Skeletal muscle tissue (tissue), 4 donors: ENCODE data around the gene NR6A1. TPM values are rescaled to one million over a fixed set of nuclear protein-coding genes. Genes with fewer than 3 reads are reported as not detected.

Source experiments
- H3K27ac ChIP-seq: one replicate; pipeline ENCODE4 v1.7.0; 2013; ENCODE audit warnings: mild to moderate bottlenecking, low read depth, low read length, inconsistent platforms
- H3K27me3 ChIP-seq, 3 donors: one replicate each; pipeline ENCODE4 v1.7.0; 2013; ENCODE audit warnings: low read length in 3 of 3; ENCODE audit not compliant: control insufficient read depth in 3 of 3, insufficient read depth in 3 of 3
- H3K36me3 ChIP-seq, 3 donors: one replicate each; pipeline ENCODE4 v1.7.0; 2013; ENCODE audit warnings: low read length in 3 of 3; ENCODE audit not compliant: control insufficient read depth in 3 of 3, insufficient read depth in 3 of 3
- H3K4me1 ChIP-seq, 3 donors: one replicate each; pipeline ENCODE4 v1.7.0; 2013; ENCODE audit warnings: low read length in 3 of 3, mild to moderate bottlenecking in 3 of 3; ENCODE audit not compliant: control insufficient read depth in 3 of 3, insufficient read depth in 3 of 3
- H3K4me3 ChIP-seq, 3 donors: one replicate each; pipeline ENCODE4 v1.7.0; 2013; ENCODE audit warnings: low read length in 3 of 3
- H3K9ac ChIP-seq, 3 donors: one replicate each; pipeline ENCODE4 v1.7.0; 2013; ENCODE audit warnings: low read length in 3 of 3, mild to moderate bottlenecking in 3 of 3, moderate library complexity in 2 of 3, low read depth in 1 of 3
- H3K9me3 ChIP-seq, 3 donors: one replicate each; pipeline ENCODE4 v1.7.0; 2013; ENCODE audit warnings: low read length in 3 of 3; ENCODE audit not compliant: control insufficient read depth in 3 of 3
- total RNA-seq: library from RNA; depleted of rRNA; stranded (reverse); fragments of >200 nt; gene quantifications from one replicate; pipeline ENCODE4 v1.2.3, GENCODE V29; 2014
- donor health status: Osteomylitis.

NR6A1 gene
- total RNA-seq, 1 donor from 2014 or later = 0.52 TPM

DNA sequence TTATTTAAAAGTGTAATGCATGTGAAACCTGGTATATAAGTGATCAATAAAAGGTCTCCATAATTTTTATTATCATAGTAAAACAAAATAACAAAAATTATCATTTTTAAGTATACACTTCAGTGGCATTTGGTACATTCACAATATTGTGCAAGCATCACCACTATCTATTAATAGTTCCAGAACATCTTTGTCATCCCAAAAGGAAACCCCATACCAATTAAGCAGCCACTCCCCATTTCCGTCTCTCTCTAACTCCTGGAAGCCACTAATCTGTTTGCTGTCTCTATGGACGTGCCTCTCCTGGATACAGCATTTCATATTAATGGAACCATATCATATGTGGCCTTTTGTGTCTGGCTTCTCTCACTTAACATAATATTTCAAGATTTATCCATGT, 13.4 kb upstream of the NR6A1 start:
- Histone ChIP-seq H3K27me3 (no peaks in the 10 kb centered on the region), H3K4me3 (no peak overlapping the region), H3K9me3 (no peaks in the 10 kb centered on the region), H3K4me1 (peaks cover 6 to 18% (median 11%) of the 10 kb centered on the region in 3 donors), H3K36me3 (no peaks in the 10 kb centered on the region), H3K9ac (no peak overlapping the region), H3K27ac (no peak overlapping the region)

DNA sequence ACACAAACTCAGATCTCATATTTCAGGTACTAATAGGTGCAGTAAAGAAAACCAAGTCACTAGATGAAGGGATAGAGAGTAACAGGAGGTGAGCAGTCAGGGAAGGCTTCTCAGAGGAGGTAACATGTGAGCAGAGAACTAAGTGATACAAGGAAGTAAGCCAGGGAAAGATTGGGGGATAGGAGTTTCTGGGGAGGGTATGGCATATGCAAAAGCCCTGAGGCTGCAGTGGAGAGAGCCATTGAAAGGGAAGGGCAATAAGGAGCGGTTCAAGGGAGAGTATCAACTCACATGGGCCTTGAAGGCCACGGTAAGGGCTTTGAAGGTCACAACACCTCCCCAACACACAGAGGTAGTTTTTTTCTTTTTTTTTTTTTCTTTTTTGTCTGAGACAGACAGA, 12.7 kb upstream of the NR6A1 start:
- no peaks in the 10 kb centered on the region for H3K9me3 ChIP-seq
- no peak overlapping the region for H3K27ac ChIP-seq
- H3K9ac ChIP-seq = no peak overlapping the region
- no peaks in the 10 kb centered on the region for H3K27me3 ChIP-seq
- H3K36me3 ChIP-seq = no peaks in the 10 kb centered on the region
- no peak overlapping the region for H3K4me3 ChIP-seq
- peaks cover 11 to 23% (median 11%) of the 10 kb centered on the region in 3 donors for H3K4me1 ChIP-seq

DNA sequence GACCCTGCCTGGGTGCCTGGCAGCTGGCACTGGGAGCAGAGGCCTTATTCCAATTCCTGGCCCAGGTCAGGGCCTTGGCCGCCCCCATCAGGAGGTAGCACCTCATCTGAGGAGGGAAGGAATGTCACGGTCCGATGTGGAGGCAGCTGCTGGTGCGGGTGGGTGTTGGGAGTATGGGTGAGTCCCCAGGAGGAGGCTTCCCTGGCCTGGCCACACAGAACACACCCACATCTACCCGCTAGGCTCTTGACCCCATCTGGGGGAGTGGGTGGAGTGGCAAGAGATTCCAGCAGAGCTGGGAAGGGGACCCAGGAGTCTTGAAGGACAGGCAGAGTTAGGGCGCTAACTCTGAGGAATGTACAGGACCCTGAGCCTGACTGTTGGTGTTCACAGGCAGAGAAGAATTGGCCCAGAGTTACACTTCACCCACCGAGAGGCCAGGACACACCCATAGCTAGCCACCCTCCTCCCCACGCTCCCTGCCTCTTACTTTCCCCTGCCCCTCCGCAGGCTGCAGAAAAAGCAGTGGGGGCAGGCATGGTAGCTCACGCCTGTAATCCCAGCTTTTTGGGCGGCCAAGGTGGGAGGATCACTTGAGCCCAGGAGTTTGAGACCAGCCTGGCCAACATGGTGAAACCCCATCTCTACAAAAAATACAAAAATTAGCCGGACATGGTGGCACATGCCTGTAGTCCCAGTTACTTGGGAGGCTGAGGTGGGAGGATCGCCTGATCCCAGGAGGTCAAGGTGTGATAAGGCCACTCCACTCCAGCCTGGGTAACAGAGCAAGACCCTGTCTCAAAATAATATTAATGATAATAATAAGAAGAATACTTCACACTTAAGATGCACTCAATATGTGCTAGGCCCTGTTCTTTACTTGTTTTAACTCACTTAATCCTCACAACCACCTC, 11.8 kb upstream of the NR6A1 start:
- no peaks in the 10 kb centered on the region for H3K9me3 ChIP-seq
- peak overlapping the region in 1 of 3 donors; percentile 20 for H3K9ac ChIP-seq
- no peak overlapping the region for H3K27ac ChIP-seq
- no peaks in the 10 kb centered on the region for H3K27me3 ChIP-seq
- H3K4me1 ChIP-seq = peaks cover 14 to 26% (median 14%) of the 10 kb centered on the region in 3 donors
- no peaks in the 10 kb centered on the region for H3K36me3 ChIP-seq
- no peak overlapping the region for H3K4me3 ChIP-seq

DNA sequence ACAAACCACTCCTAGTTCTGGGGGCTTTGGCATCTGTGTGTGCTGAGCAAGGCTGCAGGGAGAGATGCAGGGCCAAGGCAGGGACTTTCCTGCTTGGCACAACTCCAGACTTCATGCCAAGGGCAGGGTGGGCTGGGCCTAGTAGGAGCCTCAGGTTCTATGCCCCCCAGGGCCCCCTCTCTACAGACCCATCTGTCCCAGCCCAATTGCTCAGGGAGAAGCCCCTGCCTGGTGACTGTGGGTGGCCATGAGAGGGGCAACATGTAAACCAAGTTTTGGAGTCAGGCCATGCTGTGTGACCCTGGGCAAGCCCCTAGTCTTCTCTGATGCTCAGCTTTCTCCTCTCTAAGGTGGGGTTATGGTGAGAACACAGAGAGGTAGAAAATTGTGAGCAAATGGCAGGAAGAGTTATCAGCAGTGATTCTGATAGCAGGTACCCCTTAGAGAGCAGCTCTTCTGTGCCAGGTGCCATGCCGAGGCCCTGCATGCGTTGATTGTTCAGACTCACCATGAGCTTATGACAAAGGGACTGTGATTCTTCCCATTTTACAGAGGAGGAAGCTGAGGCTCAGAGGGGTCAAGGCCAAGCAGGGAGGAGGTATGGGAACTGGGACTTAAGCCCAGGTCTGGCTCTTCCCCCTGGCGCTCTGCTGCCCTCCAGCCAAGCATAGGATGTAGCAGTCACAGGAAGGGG, 11.0 kb upstream of the NR6A1 start:
- no peaks in the 10 kb centered on the region for H3K36me3 ChIP-seq
- H3K9ac ChIP-seq = no peak overlapping the region
- no peak overlapping the region for H3K4me3 ChIP-seq
- H3K27ac ChIP-seq = no peak overlapping the region
- peaks cover 16 to 31% (median 18%) of the 10 kb centered on the region in 3 donors for H3K4me1 ChIP-seq
- no peaks in the 10 kb centered on the region for H3K27me3 ChIP-seq
- H3K9me3 ChIP-seq = no peaks in the 10 kb centered on the region

DNA sequence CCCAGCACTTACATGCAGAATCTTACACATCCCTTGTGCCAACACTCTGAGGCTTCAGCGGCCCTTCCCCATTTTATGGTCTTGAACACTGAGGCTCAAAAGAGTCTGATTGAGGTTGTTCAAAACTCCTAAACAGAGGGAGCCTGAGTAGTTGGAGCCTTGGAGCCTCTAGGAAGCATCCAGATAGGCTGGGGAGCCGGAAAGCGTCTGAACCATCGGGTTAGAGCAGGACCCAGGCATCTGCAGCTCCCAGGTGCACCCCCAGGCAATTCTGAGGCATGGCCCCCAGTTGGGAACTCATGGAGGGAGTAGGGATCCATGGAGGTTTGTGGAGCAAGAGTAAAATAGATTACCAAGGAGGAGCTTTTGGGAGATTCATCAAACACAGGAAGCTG, 9.6 kb upstream of the NR6A1 start:
- Histone ChIP-seq H3K27me3 (peaks cover 0 to 3% (median 0%) of the 10 kb centered on the region in 3 donors), H3K4me1 (peaks cover 23 to 37% (median 26%) of the 10 kb centered on the region in 3 donors), H3K9ac (no peak overlapping the region), H3K27ac (no peak overlapping the region), H3K36me3 (no peaks in the 10 kb centered on the region), H3K4me3 (no peak overlapping the region), H3K9me3 (no peaks in the 10 kb centered on the region)

DNA sequence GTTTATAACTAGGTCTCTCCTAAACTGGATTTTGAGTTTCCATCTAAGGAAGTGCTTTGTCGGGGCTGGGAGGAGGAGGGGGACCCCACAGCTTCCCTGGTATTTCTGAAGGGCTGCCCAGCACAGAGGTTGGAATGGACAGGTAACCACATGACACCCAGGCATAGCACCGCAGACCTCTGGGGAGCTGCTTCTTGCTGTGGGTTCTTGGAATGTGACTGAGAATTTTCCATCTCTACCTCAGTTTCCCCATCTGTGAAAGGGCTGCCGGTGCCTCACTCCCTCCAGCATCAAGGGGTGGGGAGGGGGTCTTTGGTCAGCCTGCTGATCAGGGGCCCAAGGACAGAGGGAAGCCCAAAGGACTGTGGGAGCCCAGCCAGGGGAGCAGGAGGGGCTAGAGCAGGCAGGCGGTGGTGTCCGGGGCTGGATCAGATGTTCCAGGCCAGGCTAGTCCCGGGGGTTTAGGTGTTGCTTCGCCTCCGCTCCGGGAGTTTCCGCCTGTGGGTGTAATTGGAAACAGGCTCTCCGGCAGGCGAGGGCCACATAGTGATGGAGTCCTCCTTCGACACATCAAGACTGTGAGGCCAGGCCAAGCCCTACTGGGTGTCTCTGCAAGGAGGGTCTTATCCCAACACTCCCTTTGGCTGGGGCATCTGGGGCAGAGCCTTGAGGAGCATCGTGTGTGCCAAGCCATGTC, 9.1 kb upstream of the NR6A1 start:
- Histone ChIP-seq H3K27me3 (peaks cover 0 to 3% (median 0%) of the 10 kb centered on the region in 3 donors), H3K4me1 (peaks cover 23 to 37% (median 26%) of the 10 kb centered on the region in 3 donors), H3K9me3 (no peaks in the 10 kb centered on the region), H3K27ac (no peak overlapping the region), H3K4me3 (no peak overlapping the region), H3K9ac (peak overlapping the region in 1 of 3 donors; percentile 33), H3K36me3 (no peaks in the 10 kb centered on the region)

DNA sequence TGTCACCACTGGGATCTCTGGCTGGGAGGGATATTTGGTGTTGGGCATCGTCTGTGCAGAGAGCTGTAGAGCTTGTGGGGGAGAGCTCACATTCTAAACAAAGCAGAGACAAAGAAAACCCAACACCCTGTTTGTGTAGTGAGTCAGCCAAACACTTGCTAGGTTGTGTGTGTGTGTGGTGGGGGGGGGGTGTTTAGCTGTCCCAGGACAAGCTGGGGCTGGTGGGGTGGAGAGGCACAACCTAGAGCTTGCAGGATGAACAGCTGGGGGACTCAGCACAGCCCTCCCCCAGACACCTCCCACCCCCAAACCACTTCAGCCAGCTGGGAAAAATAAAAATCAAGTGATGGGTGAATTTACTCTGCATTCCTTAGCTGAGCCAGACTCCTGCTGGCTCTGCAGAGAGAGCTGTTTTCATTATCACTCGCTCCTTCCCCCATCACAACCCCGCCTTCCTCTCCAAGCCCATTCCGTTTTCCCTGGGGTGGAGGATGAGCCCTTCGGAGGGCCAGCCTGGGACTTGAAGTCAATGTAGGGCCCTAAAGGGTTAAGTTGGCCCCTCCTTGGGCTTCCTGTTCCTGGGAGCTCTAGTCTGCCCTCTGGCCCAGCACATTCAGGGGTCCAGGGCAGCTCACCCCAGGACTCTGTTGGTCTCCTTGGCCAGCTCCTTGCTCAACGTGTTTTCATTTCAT, 8.4 kb upstream of the NR6A1 start:
- peaks cover 0 to 3% (median 0%) of the 10 kb centered on the region in 3 donors for H3K27me3 ChIP-seq
- H3K4me3 ChIP-seq = peak overlapping the region in 1 of 3 donors; percentile 29
- H3K36me3 ChIP-seq = no peaks in the 10 kb centered on the region
- H3K9ac ChIP-seq = peak overlapping the region in 1 of 3 donors; percentile 35
- peaks cover 23 to 37% (median 29%) of the 10 kb centered on the region in 3 donors for H3K4me1 ChIP-seq
- H3K27ac ChIP-seq = no peak overlapping the region
- H3K9me3 ChIP-seq = no peaks in the 10 kb centered on the region

DNA sequence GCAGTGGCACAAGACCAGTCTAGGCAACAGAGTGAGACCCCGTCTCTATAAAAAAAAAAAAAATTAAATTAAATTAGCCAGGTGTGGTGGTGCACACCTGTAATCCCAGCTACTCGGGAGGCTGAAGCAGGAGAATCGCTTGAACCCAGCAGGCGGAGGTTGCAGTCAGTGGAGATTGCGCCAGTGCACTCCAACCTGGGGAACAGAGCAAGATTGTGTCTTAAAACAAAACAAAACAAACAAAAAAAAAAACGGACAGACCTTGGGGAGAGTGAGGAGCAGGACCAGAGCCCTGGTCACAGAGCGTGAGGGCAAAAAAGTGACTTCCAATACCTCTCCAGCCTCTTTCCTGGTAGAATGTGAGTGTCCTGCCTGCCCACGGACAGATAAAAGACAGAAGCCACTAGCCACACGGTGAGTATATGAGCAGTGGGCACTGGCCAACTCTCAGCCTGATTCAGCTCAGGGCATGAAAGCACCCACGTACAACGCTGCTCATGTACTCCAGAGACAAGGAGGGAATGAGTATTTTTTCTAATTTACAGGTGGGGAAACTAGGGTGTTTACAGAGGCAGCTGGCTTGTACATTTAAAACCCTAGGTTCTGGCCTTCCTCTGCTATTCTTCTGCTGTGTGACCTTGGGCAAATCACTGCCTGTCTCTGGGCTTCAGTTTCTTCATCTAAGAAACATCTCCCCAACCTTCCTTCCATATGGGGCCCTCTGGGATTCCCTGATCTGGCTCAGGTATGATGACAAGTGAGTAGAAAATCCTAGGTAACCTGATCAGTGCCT, 7.7 kb upstream of the NR6A1 start:
- H3K4me1 ChIP-seq = peaks cover 23 to 37% (median 29%) of the 10 kb centered on the region in 3 donors
- no peak overlapping the region for H3K4me3 ChIP-seq

More for the DNA sequence above, 7.7 kb upstream of the NR6A1 start:
- no peaks in the 10 kb centered on the region for H3K9me3 ChIP-seq
- no peak overlapping the region for H3K27ac ChIP-seq
- peaks cover 0 to 3% (median 0%) of the 10 kb centered on the region in 3 donors for H3K27me3 ChIP-seq
- H3K36me3 ChIP-seq = no peaks in the 10 kb centered on the region
- peak overlapping the region in 1 of 3 donors; percentile 35 for H3K9ac ChIP-seq
